ENCODE measurements around the gene DMTF1. TPM values are rescaled to one million over a fixed set of nuclear protein-coding genes. Genes with fewer than 3 reads are reported as not detected.

The DMTF1 gene
- total and polyA plus RNA-seq, 2 donors (not counting 1 experiment from before 2014, with no cell fraction given) = 139 to 235 TPM

GRCh38 chr7:87218796-87219544 lies 66.7 kb downstream of the DMTF1 start:
- TF ChIP-seq EZH2 (IDR thresholded peaks at IDR 0.05; ENCODE audit: borderline replicate concordance, insufficient read depth, low read depth, low read length, poor library complexity, severe bottlenecking) = no peak
- no peak for TF ChIP-seq CTCF (IDR thresholded peaks at IDR 0.05)
- Histone ChIP-seq H3K27ac (ENCODE audit: low read length in 2 of 2) (peak overlapping the region; percentile 93 to 95), H3K9ac (ENCODE audit: low read length) (peak overlapping the region; percentile 91), H3K4me3 (ENCODE audit: control extremely low read depth in 1 of 5, extremely low read depth in 1 of 5, insufficient read depth in 1 of 5, low read depth in 2 of 5, low read length in 4 of 5) (peak overlapping the region; percentile 87 to 99 (median 97)), H3K4me1 (ENCODE audit: control insufficient read depth in 2 of 2, insufficient read depth in 2 of 2, low read length in 2 of 2) (peaks cover 51 to 55% of the 10 kb centered on the region in 2 donors), H3K36me3 (replicated peaks in 1 of 2; ENCODE audit: control extremely low read depth in 1 of 2, control insufficient read depth in 1 of 2, extremely low read depth in 1 of 2, insufficient read depth in 2 of 2, low read length in 1 of 2) (peaks cover 0 to 2% of the 10 kb centered on the region in 2 experiments), H3K79me2 (ENCODE audit: control insufficient read depth, insufficient read depth, low read length) (peaks cover 42% of the 10 kb centered on the region), H3K9me3 (ENCODE audit: control extremely low read depth in 1 of 3, control insufficient read depth in 2 of 3, insufficient read depth in 1 of 3, low read length in 2 of 3) (no peaks in the 10 kb centered on the region), H3K27me3 (replicated peaks in 1 of 4; ENCODE audit: control extremely low read depth in 1 of 4, control insufficient read depth in 3 of 4, insufficient read depth in 4 of 4, low read length in 3 of 4) (peaks cover 0 to 4% (median 0%) of the 10 kb centered on the region in 4 experiments), H2AFZ (ENCODE audit: insufficient read depth, low read depth, low read length, poor library complexity, severe bottlenecking) (peak overlapping the region; percentile 81), H3K4me2 (replicated peaks; ENCODE audit: low read depth, low read length, poor library complexity, severe bottlenecking) (peak overlapping the region; percentile 92), H4K20me1 (ENCODE audit: control insufficient read depth, insufficient read depth, low read length, poor library complexity, severe bottlenecking) (peaks cover 29% of the 10 kb centered on the region)
- peak overlapping the region; percentile 100 for H3K27ac Mint-ChIP-seq
- H3K9me3 Mint-ChIP-seq (ENCODE audit: insufficient read depth) = no peaks in the 10 kb centered on the region
- ATAC-seq (ENCODE audit: low read depth) (peak; percentile 25), DNase-seq (peak; percentile 78)
- 0% methylated on average over 13 of the region's 17 CpGs for WGBS (ENCODE audit: insufficient coverage)
- intact Hi-C loops (cut with micrococcal nuclease) = loop anchor here (1.0 to 5.0 kb wide), 6 partner anchors 18 to 657 kb away; partner anchors contain the start of genes ABCB4, CROT, DBF4 and ELAPOR2
- H3K4me3 Mint-ChIP-seq = peak overlapping the region; percentile 99
- H3K4me1 Mint-ChIP-seq = peaks cover 51% of the 10 kb centered on the region
- POLR2A ChIA-PET = interaction anchor here (0.8 to 4.7 kb wide), 5 partner anchors 28 to 381 kb away, joined by 3 to 58 read pairs (median 6); partner anchors contain the start of genes CROT and DMTF1
- CTCF ChIA-PET = interaction anchor here (0.8 to 2.1 kb wide), 11 partner anchors 16 to 159 kb away, joined by 3 to 11 read pairs (median 6); partner anchors contain the start of genes DMTF1 and ELAPOR2
- H3K27me3 Mint-ChIP-seq = no peaks in the 10 kb centered on the region
